HEK293T (cell line): Measurements from ENCODE around the gene MUCL1.

Experiments
- ARNT ChIP-seq: fragments of 450-650 bp; IDR thresholded peaks from 2 replicates; pipeline ENCODE4 v1.6.1; 2017; ENCODE audit warnings: mild to moderate bottlenecking
- BHLHE40 ChIP-seq: fragments of 450-650 bp; IDR thresholded peaks from 2 replicates; pipeline ENCODE4 v1.6.1; 2016; ENCODE audit warnings: mild to moderate bottlenecking, moderate library complexity, borderline replicate concordance
- CTBP1 ChIP-seq: fragments of 450-650 bp; IDR thresholded peaks from 2 replicates; pipeline ENCODE4 v1.6.1; 2016; ENCODE audit warnings: borderline replicate concordance
- ELF4 ChIP-seq: fragments of 450-650 bp; IDR thresholded peaks from 2 replicates; pipeline ENCODE4 v1.6.1; 2017; ENCODE audit warnings: antibody characterized with exemption
- FOXK2 ChIP-seq: fragments of 450-650 bp; IDR thresholded peaks from 2 replicates; pipeline ENCODE4 v1.6.1; 2016; ENCODE audit warnings: mild to moderate bottlenecking
- FOXM1 ChIP-seq: fragments of 450-650 bp; IDR thresholded peaks from 2 replicates; pipeline ENCODE4 v1.6.1; 2017; ENCODE audit warnings: mild to moderate bottlenecking, borderline replicate concordance
- SP1 ChIP-seq: fragments of 450-650 bp; IDR thresholded peaks from 2 replicates; pipeline ENCODE4 v1.6.1; 2017
- SUZ12 ChIP-seq: fragments of 450-650 bp; IDR thresholded peaks from 2 replicates; pipeline ENCODE4 v1.6.1; 2016; ENCODE audit warnings: mild to moderate bottlenecking
- TARDBP ChIP-seq: fragments of 450-650 bp; IDR thresholded peaks from 2 replicates; pipeline ENCODE4 v1.6.1; 2016
- ZNF384 ChIP-seq: fragments of 450-650 bp; IDR thresholded peaks from 2 replicates; pipeline ENCODE4 v1.6.1; 2016
- TF ChIP-seq, protein P1 (sequence below): fragments of 450-650 bp; IDR thresholded peaks from 2 replicates; pipeline ENCODE4 v1.6.1; 2016

GRCh38 chr12:54890339-54890738 lies 36.0 kb downstream of the MUCL1 start:
- TF ChIP-seq, protein P1, sequence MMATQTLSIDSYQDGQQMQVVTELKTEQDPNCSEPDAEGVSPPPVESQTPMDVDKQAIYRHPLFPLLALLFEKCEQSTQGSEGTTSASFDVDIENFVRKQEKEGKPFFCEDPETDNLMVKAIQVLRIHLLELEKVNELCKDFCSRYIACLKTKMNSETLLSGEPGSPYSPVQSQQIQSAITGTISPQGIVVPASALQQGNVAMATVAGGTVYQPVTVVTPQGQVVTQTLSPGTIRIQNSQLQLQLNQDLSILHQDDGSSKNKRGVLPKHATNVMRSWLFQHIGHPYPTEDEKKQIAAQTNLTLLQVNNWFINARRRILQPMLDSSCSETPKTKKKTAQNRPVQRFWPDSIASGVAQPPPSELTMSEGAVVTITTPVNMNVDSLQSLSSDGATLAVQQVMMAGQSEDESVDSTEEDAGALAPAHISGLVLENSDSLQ: no peak
- TF ChIP-seq SUZ12: no peak
- no peak for TF ChIP-seq FOXM1
- TF ChIP-seq ARNT: no peak
- TF ChIP-seq SP1: no peak
- no peak for TF ChIP-seq FOXK2
- TF ChIP-seq ELF4: no peak
- no peak for TF ChIP-seq ZNF384
- TF ChIP-seq BHLHE40: no peak
- TF ChIP-seq TARDBP: no peak
- no peak for TF ChIP-seq CTBP1
